A204.1 (cell line): ENCODE results near the gene FOXL3.
"Not testable (repeated sequence)": the region's sequence is repeated elsewhere in the genome, so short reads cannot be mapped to it uniquely, and the experiment has no call there.

Source experiments
- FAIRE-seq: peaks from 2 replicates; lab custom pipeline; 2012; peaks lifted over from hg19 to GRCh38; lab: Jason Lieb, UNC

FOXL3 gene

GRCh38 chr7:289756-290553, at the start of gene FOXL3:
FOXL3 (plus strand) TSS chr7:290170; CDS start chr7:290170, 0 bp downstream.
- FAIRE-seq, result no peak

- no peak for FAIRE-seq
Measured at GRCh38 chr7:240887-241421, 49.0 kb upstream of the FOXL3 start.

GRCh38 chr7:241513-241912, 48.5 kb upstream of the FOXL3 start:
- FAIRE-seq, result no peak

- not testable (repeated sequence) for FAIRE-seq
Measured at GRCh38 chr7:242826-243579, 47.0 kb upstream of the FOXL3 start.

- not testable (repeated sequence) for FAIRE-seq
Measured at GRCh38 chr7:243580-243978, 46.4 kb upstream of the FOXL3 start.

GRCh38 chr7:244974-245373, 45.0 kb upstream of the FOXL3 start:
- FAIRE-seq, result no peak

- FAIRE-seq, result no peak
Measured at GRCh38 chr7:245574-246295, 44.2 kb upstream of the FOXL3 start.

- no peak for FAIRE-seq
Measured at GRCh38 chr7:246451-246850, 43.5 kb upstream of the FOXL3 start.

GRCh38 chr7:247181-247580, 42.8 kb upstream of the FOXL3 start:
- FAIRE-seq, result no peak

GRCh38 chr7:247636-248035, 42.3 kb upstream of the FOXL3 start:
- no peak for FAIRE-seq

- no peak for FAIRE-seq
Measured at GRCh38 chr7:248732-249435, 41.1 kb upstream of the FOXL3 start.

GRCh38 chr7:249989-250388, 40.0 kb upstream of the FOXL3 start:
- FAIRE-seq, result no peak

- no peak for FAIRE-seq
Measured at GRCh38 chr7:250523-250922, 39.4 kb upstream of the FOXL3 start.

GRCh38 chr7:251005-251404, 39.0 kb upstream of the FOXL3 start:
- no peak for FAIRE-seq

- FAIRE-seq, result no peak
Measured at GRCh38 chr7:251446-252175, 38.4 kb upstream of the FOXL3 start.

- FAIRE-seq, result no peak
Measured at GRCh38 chr7:252216-252965, 37.6 kb upstream of the FOXL3 start.

GRCh38 chr7:252981-253380, 37.0 kb upstream of the FOXL3 start:
- FAIRE-seq, result no peak

- no peak for FAIRE-seq
Measured at GRCh38 chr7:253581-254336, 36.2 kb upstream of the FOXL3 start.

- FAIRE-seq, result no peak
Measured at GRCh38 chr7:254337-255037, 35.5 kb upstream of the FOXL3 start.
